Measurements from ENCODE around the gene DEPDC4. TPM values are rescaled to one million over a fixed set of nuclear protein-coding genes. Genes with fewer than 3 reads are reported as not detected.

The DEPDC4 gene
- total RNA-seq, 2 experiments from 2014 or later = 1.4 to 4.1 TPM

DNA sequence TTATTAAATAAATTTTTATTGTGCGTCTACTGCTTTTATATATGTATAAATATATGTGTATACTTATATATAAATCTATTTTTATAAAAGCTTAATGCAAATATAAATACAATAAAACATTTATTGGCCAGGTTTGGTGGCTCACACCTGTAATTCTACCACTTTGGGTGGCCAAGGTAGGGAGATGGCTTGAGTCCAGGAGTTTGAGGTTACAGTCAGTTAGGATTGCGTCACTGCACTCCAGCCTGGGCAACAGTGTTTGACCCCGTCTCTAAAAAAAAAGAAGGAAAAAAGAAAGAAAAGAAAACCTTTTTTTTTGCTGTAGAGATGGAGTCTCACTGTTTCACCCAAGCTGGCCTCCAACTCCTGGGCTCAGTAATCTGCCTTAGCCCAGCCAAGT lies 45.4 kb downstream of the DEPDC4 start:
- Histone ChIP-seq H3K36me3 (ENCODE audit: insufficient read depth, low read length) (peaks cover 77% of the 10 kb centered on the region), H3K9me2 (ENCODE audit: insufficient read depth, low read length) (no peaks in the 10 kb centered on the region), H3K4me1 (ENCODE audit: insufficient read depth, low read length, poor library complexity, severe bottlenecking) (no peaks in the 10 kb centered on the region), H4K20me1 (ENCODE audit: insufficient read depth, low read length) (no peaks in the 10 kb centered on the region), H3K27ac (ENCODE audit: low read depth, low read length, poor library complexity, severe bottlenecking) (no peak overlapping the region), H3K79me2 (ENCODE audit: insufficient read depth, low read depth, low read length) (no peaks in the 10 kb centered on the region), H3K9me3 (ENCODE audit: low read length) (no peaks in the 10 kb centered on the region), H2AFZ (ENCODE audit: low read length) (no peak overlapping the region), H3K4me2 (ENCODE audit: low read length) (no peak overlapping the region), H3K4me3 (ENCODE audit: low read depth, low read length, poor library complexity, severe bottlenecking) (no peak overlapping the region)
- CTCF ChIA-PET (ENCODE audit: unreplicated experiment) = no interaction called here
- BruUV-seq (replicated peaks) = no TSS peak
- no peak for DNase-seq (ENCODE audit: low spot score)
- TF ChIP-seq, protein P1, sequence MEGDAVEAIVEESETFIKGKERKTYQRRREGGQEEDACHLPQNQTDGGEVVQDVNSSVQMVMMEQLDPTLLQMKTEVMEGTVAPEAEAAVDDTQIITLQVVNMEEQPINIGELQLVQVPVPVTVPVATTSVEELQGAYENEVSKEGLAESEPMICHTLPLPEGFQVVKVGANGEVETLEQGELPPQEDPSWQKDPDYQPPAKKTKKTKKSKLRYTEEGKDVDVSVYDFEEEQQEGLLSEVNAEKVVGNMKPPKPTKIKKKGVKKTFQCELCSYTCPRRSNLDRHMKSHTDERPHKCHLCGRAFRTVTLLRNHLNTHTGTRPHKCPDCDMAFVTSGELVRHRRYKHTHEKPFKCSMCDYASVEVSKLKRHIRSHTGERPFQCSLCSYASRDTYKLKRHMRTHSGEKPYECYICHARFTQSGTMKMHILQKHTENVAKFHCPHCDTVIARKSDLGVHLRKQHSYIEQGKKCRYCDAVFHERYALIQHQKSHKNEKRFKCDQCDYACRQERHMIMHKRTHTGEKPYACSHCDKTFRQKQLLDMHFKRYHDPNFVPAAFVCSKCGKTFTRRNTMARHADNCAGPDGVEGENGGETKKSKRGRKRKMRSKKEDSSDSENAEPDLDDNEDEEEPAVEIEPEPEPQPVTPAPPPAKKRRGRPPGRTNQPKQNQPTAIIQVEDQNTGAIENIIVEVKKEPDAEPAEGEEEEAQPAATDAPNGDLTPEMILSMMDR (conservative IDR thresholded peaks at IDR 0.05; ENCODE audit: low read length) = no peak
- TF ChIP-seq EZH2phosphoT487 (IDR thresholded peaks at IDR 0.05; ENCODE audit: borderline replicate concordance, low read depth, low read length) = no peak
- intact Hi-C loops (cut with micrococcal nuclease; ENCODE audit: unreplicated experiment) = no loop called here
- POLR2A ChIA-PET = interaction anchor here (0.7 to 1.6 kb wide), 5 partner anchors 10 to 571 kb away, joined by 3 to 4 read pairs (median 4); no protein-coding TSS in a partner anchor

DNA sequence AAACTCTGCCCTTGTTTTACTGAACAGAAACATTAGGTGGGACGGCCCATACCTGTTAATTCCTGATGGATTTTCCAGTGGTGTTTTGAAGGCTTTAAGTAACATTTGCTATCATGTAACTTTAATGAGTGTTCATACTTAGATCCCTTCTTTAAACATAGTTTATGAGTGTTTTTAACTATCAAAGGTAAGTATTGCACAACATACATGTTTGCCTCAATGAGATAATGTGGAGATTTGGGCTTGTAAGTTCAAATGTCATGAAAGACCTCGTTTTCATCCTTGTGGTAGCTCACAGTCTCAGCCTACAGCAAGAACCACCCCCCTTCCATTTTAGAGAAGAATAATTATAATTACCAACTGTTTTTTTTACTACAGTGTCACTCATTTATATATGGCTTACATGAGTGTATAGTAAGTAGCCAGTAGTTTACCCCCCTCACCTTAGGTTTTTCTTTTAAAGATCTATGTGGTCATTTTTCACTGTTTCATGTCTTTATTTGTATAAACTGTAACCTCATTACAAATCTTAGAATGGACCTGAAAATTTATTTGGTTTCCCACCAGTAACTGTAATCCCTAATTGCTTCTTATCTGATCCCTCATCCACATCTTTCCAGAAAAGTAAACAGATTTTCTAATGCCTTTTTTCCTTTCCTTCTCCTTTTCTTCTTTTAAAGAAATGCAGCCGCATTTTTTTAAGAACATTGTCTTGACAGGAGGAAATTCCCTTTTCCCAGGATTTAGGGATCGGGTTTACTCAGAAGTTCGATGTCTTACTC lies 47.4 kb downstream of the DEPDC4 start:
- ChIA-PET POLR2A (interaction anchor here (0.6 to 1.1 kb wide), 3 partner anchors 40 to 1110 kb away, joined by 3 to 5 read pairs (median 3); no protein-coding TSS in a partner anchor), CTCF (ENCODE audit: unreplicated experiment) (no interaction called here)
- BruUV-seq (replicated peaks) = no TSS peak
- H3K4me2 ChIP-seq (ENCODE audit: low read length) = no peak overlapping the region
- TF ChIP-seq, protein P1 (conservative IDR thresholded peaks at IDR 0.05; ENCODE audit: low read length) = no peak
- no peak for TF ChIP-seq EZH2phosphoT487 (IDR thresholded peaks at IDR 0.05; ENCODE audit: borderline replicate concordance, low read depth, low read length)
- H3K4me3 ChIP-seq (ENCODE audit: low read depth, low read length, poor library complexity, severe bottlenecking) = no peak overlapping the region
- no peak overlapping the region for H3K27ac ChIP-seq (ENCODE audit: low read depth, low read length, poor library complexity, severe bottlenecking)
- intact Hi-C loops (cut with micrococcal nuclease; ENCODE audit: unreplicated experiment) = no loop called here
- no peaks in the 10 kb centered on the region for H3K79me2 ChIP-seq (ENCODE audit: insufficient read depth, low read depth, low read length)
- no peaks in the 10 kb centered on the region for H4K20me1 ChIP-seq (ENCODE audit: insufficient read depth, low read length)
- H3K9me2 ChIP-seq (ENCODE audit: insufficient read depth, low read length) = no peaks in the 10 kb centered on the region
- H2AFZ ChIP-seq (ENCODE audit: low read length) = no peak overlapping the region
- no peak for DNase-seq (ENCODE audit: low spot score)
- H3K36me3 ChIP-seq (ENCODE audit: insufficient read depth, low read length) = peaks cover 77% of the 10 kb centered on the region
- H3K4me1 ChIP-seq (ENCODE audit: insufficient read depth, low read length, poor library complexity, severe bottlenecking) = no peaks in the 10 kb centered on the region
- H3K9me3 ChIP-seq (ENCODE audit: low read length) = no peaks in the 10 kb centered on the region

DNA sequence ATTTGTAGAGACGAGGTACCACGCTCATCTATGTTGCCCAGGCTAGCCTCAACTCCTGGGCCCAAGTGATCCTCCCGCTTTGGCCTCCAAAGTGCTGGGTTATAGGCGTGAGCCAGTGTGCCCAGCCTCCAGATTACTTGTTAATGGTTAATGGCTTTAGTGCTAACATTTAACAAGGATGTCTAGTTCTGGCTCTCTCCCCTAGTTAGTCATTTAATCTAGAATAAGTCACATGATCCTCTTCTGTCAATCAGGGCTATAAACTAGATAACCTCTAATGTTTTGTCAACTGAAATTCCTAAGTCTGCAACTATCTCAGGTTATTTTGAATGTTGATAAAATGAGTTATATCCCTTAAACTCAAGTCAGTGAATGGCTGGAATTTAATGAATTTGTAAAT lies 50.5 kb downstream of the DEPDC4 start:
- BruUV-seq (replicated peaks) = no TSS peak
- Histone ChIP-seq H3K36me3 (ENCODE audit: insufficient read depth, low read length) (peaks cover 83% of the 10 kb centered on the region), H4K20me1 (ENCODE audit: insufficient read depth, low read length) (no peaks in the 10 kb centered on the region), H3K9me3 (ENCODE audit: low read length) (no peaks in the 10 kb centered on the region), H3K4me2 (ENCODE audit: low read length) (no peak overlapping the region), H2AFZ (ENCODE audit: low read length) (no peak overlapping the region), H3K9me2 (ENCODE audit: insufficient read depth, low read length) (no peaks in the 10 kb centered on the region), H3K4me1 (ENCODE audit: insufficient read depth, low read length, poor library complexity, severe bottlenecking) (no peaks in the 10 kb centered on the region), H3K27ac (ENCODE audit: low read depth, low read length, poor library complexity, severe bottlenecking) (no peak overlapping the region), H3K79me2 (ENCODE audit: insufficient read depth, low read depth, low read length) (no peaks in the 10 kb centered on the region), H3K4me3 (ENCODE audit: low read depth, low read length, poor library complexity, severe bottlenecking) (no peak overlapping the region)
- no peak for TF ChIP-seq EZH2phosphoT487 (IDR thresholded peaks at IDR 0.05; ENCODE audit: borderline replicate concordance, low read depth, low read length)
- TF ChIP-seq, protein P1 (conservative IDR thresholded peaks at IDR 0.05; ENCODE audit: low read length) = no peak
- intact Hi-C loops (cut with micrococcal nuclease; ENCODE audit: unreplicated experiment) = no loop called here
- CTCF ChIA-PET (ENCODE audit: unreplicated experiment) = no interaction called here
- no peak for DNase-seq (ENCODE audit: low spot score)
- POLR2A ChIA-PET = interaction anchor here (0.6 to 0.9 kb wide), 2 partner anchors 8 to 10 kb away, joined by 3 read pairs; no protein-coding TSS in a partner anchor
